HG02884 (cell line): ENCODE measurements around the gene MAPKAP1.
A peak's percentile ranks its signal among the peaks of the same experiment; 100 is the strongest.

Experiments
- ATAC-seq: cut with Tn5 transposase; IDR thresholded peaks from one replicate; pipeline ENCODE4 v1.9.1; 2021; ENCODE audit warnings: mild to moderate bottlenecking, moderate library complexity; ENCODE audit not compliant: unreplicated experiment

Gene MAPKAP1

GRCh38 chr9:125679597-125680189 is 27.3 kb downstream of the MAPKAP1 start:
- no peak for ATAC-seq

- ATAC-seq = no peak
These were observed 31.7 kb downstream of the MAPKAP1 start for GRCh38 chr9:125674981-125675973.

GRCh38 chr9:125672876-125673275 is 34.1 kb downstream of the MAPKAP1 start:
- ATAC-seq = no peak

GRCh38 chr9:125663127-125663526 is 43.9 kb downstream of the MAPKAP1 start:
- no peak for ATAC-seq

GRCh38 chr9:125660557-125660956 is 46.5 kb downstream of the MAPKAP1 start:
- ATAC-seq = no peak

GRCh38 chr9:125659954-125660353 is 47.1 kb downstream of the MAPKAP1 start:
- ATAC-seq = no peak

GRCh38 chr9:125659201-125659840 is 47.7 kb downstream of the MAPKAP1 start:
- ATAC-seq = no peak

- ATAC-seq = no peak
These were observed 50.4 kb downstream of the MAPKAP1 start for GRCh38 chr9:125656560-125656959.

GRCh38 chr9:125655691-125656410 is 51.2 kb downstream of the MAPKAP1 start:
- ATAC-seq = no peak

- ATAC-seq = no peak
These were observed 51.9 kb downstream of the MAPKAP1 start for GRCh38 chr9:125655066-125655633.

GRCh38 chr9:125654121-125654520 is 52.9 kb downstream of the MAPKAP1 start:
- ATAC-seq = no peak

- no peak for ATAC-seq
These were observed 53.7 kb downstream of the MAPKAP1 start for GRCh38 chr9:125653325-125653724.

GRCh38 chr9:125652759-125653158 is 54.2 kb downstream of the MAPKAP1 start:
- ATAC-seq = no peak

- ATAC-seq = no peak
These were observed 54.8 kb downstream of the MAPKAP1 start for GRCh38 chr9:125652233-125652594.

GRCh38 chr9:125651576-125652232 is 55.3 kb downstream of the MAPKAP1 start:
- no peak for ATAC-seq

- ATAC-seq = peak; percentile 77
These were observed 56.7 kb downstream of the MAPKAP1 start for GRCh38 chr9:125650271-125650737.

- ATAC-seq = no peak
These were observed 57.2 kb downstream of the MAPKAP1 start for GRCh38 chr9:125649826-125650225.

GRCh38 chr9:125649315-125649714 is 57.7 kb downstream of the MAPKAP1 start:
- no peak for ATAC-seq

GRCh38 chr9:125648294-125648693 is 58.7 kb downstream of the MAPKAP1 start:
- no peak for ATAC-seq

- no peak for ATAC-seq
These were observed 60.3 kb downstream of the MAPKAP1 start for GRCh38 chr9:125646621-125647100.
